ENCODE measurements around the gene DSG2.

DNA sequence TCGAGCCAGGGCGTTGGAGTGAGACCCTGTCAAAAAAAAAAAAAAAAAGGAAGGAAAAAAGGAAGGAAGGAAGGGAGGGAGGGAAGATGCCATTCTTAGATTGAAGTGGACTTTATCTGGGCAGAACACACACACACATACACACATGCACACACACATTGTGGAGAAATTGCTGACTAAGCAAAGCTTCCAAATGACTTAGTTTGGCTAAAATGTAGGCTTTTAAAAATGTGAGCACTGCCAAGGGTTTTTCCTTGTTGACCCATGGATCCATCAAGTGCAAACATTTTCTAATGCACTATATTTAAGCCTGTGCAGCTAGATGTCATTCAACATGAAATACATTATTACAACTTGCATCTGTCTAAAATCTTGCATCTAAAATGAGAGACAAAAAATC lies 93.1 kb downstream of the DSG2 start:
- TF ChIP-seq, protein P1, sequence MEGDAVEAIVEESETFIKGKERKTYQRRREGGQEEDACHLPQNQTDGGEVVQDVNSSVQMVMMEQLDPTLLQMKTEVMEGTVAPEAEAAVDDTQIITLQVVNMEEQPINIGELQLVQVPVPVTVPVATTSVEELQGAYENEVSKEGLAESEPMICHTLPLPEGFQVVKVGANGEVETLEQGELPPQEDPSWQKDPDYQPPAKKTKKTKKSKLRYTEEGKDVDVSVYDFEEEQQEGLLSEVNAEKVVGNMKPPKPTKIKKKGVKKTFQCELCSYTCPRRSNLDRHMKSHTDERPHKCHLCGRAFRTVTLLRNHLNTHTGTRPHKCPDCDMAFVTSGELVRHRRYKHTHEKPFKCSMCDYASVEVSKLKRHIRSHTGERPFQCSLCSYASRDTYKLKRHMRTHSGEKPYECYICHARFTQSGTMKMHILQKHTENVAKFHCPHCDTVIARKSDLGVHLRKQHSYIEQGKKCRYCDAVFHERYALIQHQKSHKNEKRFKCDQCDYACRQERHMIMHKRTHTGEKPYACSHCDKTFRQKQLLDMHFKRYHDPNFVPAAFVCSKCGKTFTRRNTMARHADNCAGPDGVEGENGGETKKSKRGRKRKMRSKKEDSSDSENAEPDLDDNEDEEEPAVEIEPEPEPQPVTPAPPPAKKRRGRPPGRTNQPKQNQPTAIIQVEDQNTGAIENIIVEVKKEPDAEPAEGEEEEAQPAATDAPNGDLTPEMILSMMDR (IDR thresholded peaks at IDR 0.05) = no peak
- no peak for TF ChIP-seq EZH2phosphoT487 (IDR thresholded peaks at IDR 0.05)
- TF ChIP-seq EZH2 (IDR thresholded peaks at IDR 0.05) = no peak
